ENCODE measurements around the gene SHROOM3. TPM values are rescaled to one million over a fixed set of nuclear protein-coding genes. Genes with fewer than 3 reads are reported as not detected.

The SHROOM3 gene
- total and polyA plus RNA-seq, 7 donors, result 5.1 to 71.0 (median 28.2) TPM

GRCh38 chr4:76569225-76569624 lies 134.2 kb downstream of the SHROOM3 start:
- Histone ChIP-seq H3K4me3 (no peak overlapping the region), H3K4me1 (peaks cover 0 to 15% (median 6%) of the 10 kb centered on the region in 4 donors), H3K9me3 (no peaks in the 10 kb centered on the region), H3K27me3 (no peaks in the 10 kb centered on the region), H3K27ac (no peak overlapping the region), H3K36me3 (no peaks in the 10 kb centered on the region)
- intact Hi-C loops (cut with DNase I), result no loop called here
- DNase-seq, result no peak
- 50 to 81% methylated on average over 3 of the region's 3 CpGs for WGBS, 2 donors
- TF ChIP-seq CTCF (IDR thresholded peaks at IDR 0.05) (no peak), POLR2AphosphoS5 (IDR thresholded peaks at IDR 0.05) (no peak)

GRCh38 chr4:76569706-76570105 lies 134.7 kb downstream of the SHROOM3 start:
- intact Hi-C loops (cut with DNase I), result no loop called here
- peaks cover 0 to 10% (median 5%) of the 10 kb centered on the region in 4 donors for H3K4me1 ChIP-seq
- TF ChIP-seq POLR2AphosphoS5 (IDR thresholded peaks at IDR 0.05) (no peak), CTCF (IDR thresholded peaks at IDR 0.05) (no peak), EP300 (IDR thresholded peaks at IDR 0.05) (no peak), POLR2A (IDR thresholded peaks at IDR 0.05) (no peak)
- no peak for DNase-seq
- no peaks in the 10 kb centered on the region for H3K27me3 ChIP-seq
- no peaks in the 10 kb centered on the region for H3K36me3 ChIP-seq
- H3K4me3 ChIP-seq, result no peak overlapping the region
- 77 to 78% methylated on average over 4 of the region's 4 CpGs for WGBS, 2 donors
- H3K27ac ChIP-seq, result peak overlapping the region in 1 of 4 donors; percentile 65
- no peaks in the 10 kb centered on the region for H3K9me3 ChIP-seq

- peaks cover 0 to 10% (median 5%) of the 10 kb centered on the region in 4 donors for H3K4me1 ChIP-seq
- H3K9me3 ChIP-seq, result no peaks in the 10 kb centered on the region
- no peaks in the 10 kb centered on the region for H3K27me3 ChIP-seq
- H3K36me3 ChIP-seq, result no peaks in the 10 kb centered on the region
- H3K27ac ChIP-seq, result peak overlapping the region in 2 of 4 donors; percentile 12 to 65
- TF ChIP-seq EP300 (IDR thresholded peaks at IDR 0.05) (no peak), CTCF (IDR thresholded peaks at IDR 0.05) (no peak), POLR2AphosphoS5 (IDR thresholded peaks at IDR 0.05) (no peak), POLR2A (IDR thresholded peaks at IDR 0.05) (no peak)
- 65 to 75% methylated on average over 10 of the region's 10 CpGs for WGBS, 2 donors
- no peak for DNase-seq
- intact Hi-C loops (cut with DNase I), result no loop called here
- peak overlapping the region in 3 of 4 donors; percentile 7 to 11 (median 8) for H3K4me3 ChIP-seq
Measured at GRCh38 chr4:76570141-76570973, 135.3 kb downstream of the SHROOM3 start.

- Histone ChIP-seq H3K27ac (peak overlapping the region in 1 of 4 donors; percentile 65), H3K4me1 (peaks cover 0 to 10% (median 5%) of the 10 kb centered on the region in 4 donors), H3K36me3 (no peaks in the 10 kb centered on the region), H3K9me3 (no peaks in the 10 kb centered on the region), H3K4me3 (no peak overlapping the region), H3K27me3 (no peaks in the 10 kb centered on the region)
- DNase-seq, result no peak
- TF ChIP-seq POLR2AphosphoS5 (IDR thresholded peaks at IDR 0.05), result no peak
- TF ChIP-seq EP300 (IDR thresholded peaks at IDR 0.05), result no peak
- TF ChIP-seq POLR2A (IDR thresholded peaks at IDR 0.05), result no peak
- TF ChIP-seq CTCF (IDR thresholded peaks at IDR 0.05), result no peak
- intact Hi-C loops (cut with DNase I), result no loop called here
- 10 to 57% methylated on average over 3 of the region's 3 CpGs for WGBS, 2 donors
Measured at GRCh38 chr4:76571274-76571673, 136.2 kb downstream of the SHROOM3 start.
